Esophagus muscularis mucosa (tissue), 4 donors: ENCODE data around the gene LBP.

Experiments
- EP300 ChIP-seq: sonication (generic); formaldehyde crosslinking; IDR thresholded peaks from one replicate; pipeline ENCODE4 v1.6.1; 2017; ENCODE audit warnings: antibody characterized with exemption
- POLR2A ChIP-seq: fragments of 450-650 bp; IDR thresholded peaks from one replicate; pipeline ENCODE4 v1.6.1; 2017; ENCODE audit warnings: antibody characterized with exemption, moderate library complexity, mild to moderate bottlenecking, low read depth
- POLR2AphosphoS5 ChIP-seq, 2 donors: sonication (generic); formaldehyde crosslinking; IDR thresholded peaks; one replicate each; pipeline ENCODE4 v1.6.1; 2017; ENCODE audit warnings: antibody characterized with exemption in 2 of 2
- TF ChIP-seq, protein P1 (sequence below), 3 experiments: fragments of 200-600 bp in 2 of 3; fragments of 450-650 bp in 1 of 3; sonication (generic) in 2 of 3; IDR thresholded peaks; one replicate each; pipeline ENCODE4 v1.5.1; 2017 to 2019; ENCODE audit warnings: antibody characterized with exemption in 3 of 3, mild to moderate bottlenecking in 2 of 3, moderate library complexity in 1 of 3

DNA sequence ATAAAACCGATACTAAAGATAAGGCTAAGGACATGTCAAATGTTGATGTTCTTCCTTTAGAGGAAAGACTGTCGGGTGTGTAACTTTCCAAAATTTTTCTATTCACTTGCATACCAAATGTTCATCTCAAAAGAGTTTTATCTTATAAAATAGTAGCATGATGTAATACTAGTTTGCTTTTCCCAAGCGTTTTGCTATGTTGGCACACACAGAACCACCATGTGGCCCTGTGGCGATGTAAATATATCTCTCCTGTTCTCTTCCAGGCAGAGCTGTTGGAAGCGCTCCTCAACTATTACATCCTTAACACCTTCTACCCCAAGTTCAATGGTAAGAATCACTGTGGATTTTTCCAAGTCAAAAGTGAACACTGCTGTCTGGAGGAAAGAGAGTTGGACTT is 26.5 kb downstream of the LBP start:
- TF ChIP-seq, protein P1, sequence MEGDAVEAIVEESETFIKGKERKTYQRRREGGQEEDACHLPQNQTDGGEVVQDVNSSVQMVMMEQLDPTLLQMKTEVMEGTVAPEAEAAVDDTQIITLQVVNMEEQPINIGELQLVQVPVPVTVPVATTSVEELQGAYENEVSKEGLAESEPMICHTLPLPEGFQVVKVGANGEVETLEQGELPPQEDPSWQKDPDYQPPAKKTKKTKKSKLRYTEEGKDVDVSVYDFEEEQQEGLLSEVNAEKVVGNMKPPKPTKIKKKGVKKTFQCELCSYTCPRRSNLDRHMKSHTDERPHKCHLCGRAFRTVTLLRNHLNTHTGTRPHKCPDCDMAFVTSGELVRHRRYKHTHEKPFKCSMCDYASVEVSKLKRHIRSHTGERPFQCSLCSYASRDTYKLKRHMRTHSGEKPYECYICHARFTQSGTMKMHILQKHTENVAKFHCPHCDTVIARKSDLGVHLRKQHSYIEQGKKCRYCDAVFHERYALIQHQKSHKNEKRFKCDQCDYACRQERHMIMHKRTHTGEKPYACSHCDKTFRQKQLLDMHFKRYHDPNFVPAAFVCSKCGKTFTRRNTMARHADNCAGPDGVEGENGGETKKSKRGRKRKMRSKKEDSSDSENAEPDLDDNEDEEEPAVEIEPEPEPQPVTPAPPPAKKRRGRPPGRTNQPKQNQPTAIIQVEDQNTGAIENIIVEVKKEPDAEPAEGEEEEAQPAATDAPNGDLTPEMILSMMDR (IDR thresholded peaks at IDR 0.05): no peak
- TF ChIP-seq POLR2AphosphoS5 (IDR thresholded peaks at IDR 0.05): no peak
- TF ChIP-seq EP300: no peak
- no peak for TF ChIP-seq POLR2A
